Measurements from ENCODE around the gene NSDHL.
"Not testable (repeated sequence)": the region's sequence is repeated elsewhere in the genome, so short reads cannot be mapped to it uniquely, and the experiment has no call there.

NSDHL gene

GRCh38 chrX:152895724-152896420 lies 65.0 kb downstream of the NSDHL start:
- no peak for DNase-seq

GRCh38 chrX:152896450-152896849 lies 65.6 kb downstream of the NSDHL start:
- DNase-seq, result no peak

GRCh38 chrX:152897222-152898131 lies 66.6 kb downstream of the NSDHL start, which contains the start of gene ZNF185:
Gene ZNF185 (plus strand): TSS chrX:152898067. CDS start chrX:152914490, 16,423 bp downstream.
- no peak for DNase-seq

- DNase-seq, result no peak
Measured at GRCh38 chrX:152898442-152898841, 67.6 kb downstream of the NSDHL start.

- DNase-seq, result no peak
Measured at GRCh38 chrX:152899111-152899873, 68.4 kb downstream of the NSDHL start.

- no peak for DNase-seq
Measured at GRCh38 chrX:152899874-152900719, 69.2 kb downstream of the NSDHL start.

GRCh38 chrX:152900937-152901445 lies 70.1 kb downstream of the NSDHL start:
- DNase-seq, result no peak

GRCh38 chrX:152901816-152902501 lies 71.1 kb downstream of the NSDHL start:
- DNase-seq, result no peak

GRCh38 chrX:152902502-152902820 lies 71.6 kb downstream of the NSDHL start:
- DNase-seq, result no peak

GRCh38 chrX:152903589-152903988 lies 72.7 kb downstream of the NSDHL start:
- no peak for DNase-seq

- no peak for DNase-seq
Measured at GRCh38 chrX:152904151-152905080, 73.6 kb downstream of the NSDHL start.

- no peak for DNase-seq
Measured at GRCh38 chrX:152905081-152905420, 74.2 kb downstream of the NSDHL start.

- no peak for DNase-seq
Measured at GRCh38 chrX:152907084-152907651, 76.3 kb downstream of the NSDHL start.

GRCh38 chrX:152908486-152908885 lies 77.6 kb downstream of the NSDHL start:
- no peak for DNase-seq

- DNase-seq, result not testable (repeated sequence)
Measured at GRCh38 chrX:152910018-152910417, 79.2 kb downstream of the NSDHL start.

GRCh38 chrX:152912106-152912505 lies 81.2 kb downstream of the NSDHL start:
- DNase-seq, result no peak

GRCh38 chrX:152912641-152913040 lies 81.8 kb downstream of the NSDHL start:
- no peak for DNase-seq

- no peak for DNase-seq
Measured at GRCh38 chrX:152913346-152913745, 82.5 kb downstream of the NSDHL start.

- no peak for DNase-seq
Measured at GRCh38 chrX:152913910-152914309, 83.0 kb downstream of the NSDHL start.

Data from CD4-positive, alpha-beta T cell treated with Interleukin-15 for 1 hour (primary cell).